HG03060 (cell line): ENCODE data around the gene SPTBN2.

ENCODE experiments used
- ATAC-seq: cut with Tn5 transposase; IDR thresholded peaks from one replicate; pipeline ENCODE4 v1.9.1; 2021; ENCODE audit warnings: low read depth, moderate number of reproducible peaks; ENCODE audit not compliant: unreplicated experiment

Gene SPTBN2

DNA sequence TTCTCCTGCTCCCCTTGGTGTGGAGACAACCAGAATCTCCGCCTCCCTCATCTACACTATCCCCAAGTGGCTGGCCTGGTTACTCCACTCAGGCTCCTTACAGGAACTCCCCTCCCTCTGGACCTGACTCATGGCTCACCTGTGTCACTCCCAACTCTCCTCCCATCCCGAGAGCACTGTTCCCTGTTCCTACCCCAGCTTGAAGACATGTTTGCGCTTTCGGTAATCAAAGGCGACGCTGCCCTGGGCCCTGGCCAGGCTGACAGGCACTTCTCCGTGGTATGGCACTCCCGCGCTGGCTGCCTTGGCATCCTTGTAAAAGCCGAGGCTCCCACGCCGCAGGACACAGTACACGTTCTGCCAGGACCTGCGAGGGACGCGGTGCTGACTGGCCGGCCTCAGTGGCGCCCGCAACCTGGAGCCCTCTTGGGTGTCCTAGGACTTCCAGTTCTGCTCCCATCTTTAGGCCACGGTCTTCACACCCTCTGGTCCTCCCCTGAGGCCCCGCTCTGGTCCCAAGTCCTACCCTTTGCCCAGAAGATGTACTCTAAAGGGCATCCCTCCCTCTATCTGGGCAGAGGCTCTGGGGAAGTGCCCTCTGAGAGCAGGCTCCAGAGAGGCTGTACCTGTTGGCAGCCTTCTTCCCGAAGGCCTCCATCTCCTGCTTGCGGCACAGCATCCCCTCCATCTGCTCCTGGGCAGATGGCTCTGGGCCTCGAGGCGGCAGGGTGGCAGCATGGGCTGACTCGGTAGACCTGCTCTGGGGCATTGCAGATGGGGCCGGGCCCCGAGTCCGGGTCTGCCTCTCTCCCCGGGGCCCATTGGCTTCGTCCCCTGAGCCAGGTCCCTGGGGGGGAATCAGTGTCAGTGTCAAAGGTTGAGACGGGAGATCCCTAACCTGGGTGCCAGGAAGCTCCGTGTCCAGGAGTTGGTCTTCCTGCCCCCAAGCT is 41.9 kb downstream of the SPTBN2 start:
- no peak for ATAC-seq

GRCh38 chr11:66686100-66686785 is 42.8 kb downstream of the SPTBN2 start:
- ATAC-seq, result no peak

DNA sequence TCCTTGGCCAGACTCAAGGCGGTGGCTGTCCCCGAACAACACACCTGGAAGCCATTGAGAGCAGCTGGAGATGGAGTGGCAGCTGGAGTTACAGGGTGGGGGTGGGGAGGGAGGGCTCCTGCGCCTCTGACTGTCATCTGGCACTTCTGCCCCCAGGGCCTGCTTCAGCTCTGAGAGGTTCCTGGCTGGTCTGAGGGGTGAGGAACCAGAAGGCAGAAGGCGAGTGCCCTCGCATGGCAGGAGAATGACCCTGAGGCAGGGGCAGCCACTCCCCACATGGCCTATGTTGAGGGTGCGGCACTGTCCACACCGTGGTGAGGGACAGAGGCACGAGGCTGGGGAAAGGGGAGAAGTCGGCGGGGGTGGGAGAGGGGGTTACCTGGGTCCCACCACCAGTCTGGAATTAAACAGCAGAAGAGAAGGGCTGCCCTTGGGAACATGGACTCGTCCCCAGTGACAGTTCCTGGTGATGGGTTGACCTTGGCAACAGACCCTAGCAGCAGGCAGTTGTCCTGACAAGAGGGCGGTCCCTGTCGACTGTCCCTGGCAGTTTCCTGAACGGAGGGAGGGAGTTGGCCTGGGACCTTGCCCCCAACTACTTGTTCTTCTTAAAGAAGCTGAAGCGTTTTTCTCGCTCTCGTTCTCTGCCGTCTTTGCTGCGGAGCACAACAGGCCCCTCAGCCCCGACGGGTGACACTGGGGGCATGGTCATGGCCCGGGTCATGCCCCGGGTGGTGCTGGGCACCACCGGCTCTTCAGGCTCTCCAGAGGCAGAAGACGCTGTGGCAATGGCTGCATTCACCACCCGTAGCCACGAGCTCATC is 43.5 kb downstream of the SPTBN2 start:
- no peak for ATAC-seq

- no peak for ATAC-seq
Measured at GRCh38 chr11:66684635-66685034, 44.4 kb downstream of the SPTBN2 start.

DNA sequence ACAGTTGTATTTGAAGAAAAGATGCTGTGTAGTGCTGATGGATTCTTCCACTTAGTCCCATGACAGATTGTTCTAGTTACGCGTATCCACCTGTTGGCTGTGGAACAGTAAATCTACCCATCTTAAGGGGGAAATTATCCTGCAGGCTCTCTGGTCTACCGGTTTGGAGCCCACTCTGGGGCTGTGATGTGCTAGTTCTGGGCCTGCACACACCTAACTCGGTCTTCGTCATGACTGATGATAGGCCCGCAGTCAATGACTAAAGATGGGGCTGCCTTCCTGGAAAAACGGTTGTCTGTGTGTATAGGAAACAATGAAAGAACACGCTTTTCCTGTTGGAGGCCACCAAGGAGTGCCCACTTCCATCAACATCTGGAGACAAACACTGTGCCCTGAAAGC is 45.1 kb downstream of the SPTBN2 start:
- no peak for ATAC-seq

DNA sequence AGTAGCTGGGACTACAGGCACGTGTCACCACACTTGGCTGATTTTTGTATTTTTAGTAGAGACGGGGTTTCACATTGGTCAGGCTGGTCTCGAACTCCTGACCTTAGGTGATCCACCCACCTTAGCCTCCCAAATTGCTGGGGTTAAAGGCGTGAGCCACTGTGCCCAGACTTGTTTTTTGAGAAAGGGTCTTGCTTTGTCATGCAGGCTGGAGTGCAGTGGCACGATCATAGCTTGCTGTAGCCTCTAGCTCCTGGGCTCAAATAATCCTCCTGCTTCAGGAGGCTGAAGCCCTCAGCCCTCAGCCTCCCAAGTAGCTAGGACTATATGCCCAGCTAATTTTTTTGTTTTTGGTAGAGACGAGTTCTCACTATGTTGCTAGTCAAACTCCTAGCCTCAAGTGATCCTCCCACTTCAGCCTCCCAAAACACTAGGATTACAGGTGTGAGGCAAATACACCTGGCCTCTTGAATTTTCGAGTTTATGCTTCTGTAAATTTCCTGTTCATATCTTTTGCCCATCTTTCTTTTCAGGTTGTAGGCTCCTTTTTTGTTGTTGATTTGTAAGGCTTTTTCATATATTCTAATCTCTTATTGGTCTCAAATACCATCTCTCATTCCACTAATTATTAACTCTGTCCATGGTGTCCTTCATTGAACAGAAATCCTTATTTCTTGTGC is 47.9 kb downstream of the SPTBN2 start:
- ATAC-seq, result no peak

DNA sequence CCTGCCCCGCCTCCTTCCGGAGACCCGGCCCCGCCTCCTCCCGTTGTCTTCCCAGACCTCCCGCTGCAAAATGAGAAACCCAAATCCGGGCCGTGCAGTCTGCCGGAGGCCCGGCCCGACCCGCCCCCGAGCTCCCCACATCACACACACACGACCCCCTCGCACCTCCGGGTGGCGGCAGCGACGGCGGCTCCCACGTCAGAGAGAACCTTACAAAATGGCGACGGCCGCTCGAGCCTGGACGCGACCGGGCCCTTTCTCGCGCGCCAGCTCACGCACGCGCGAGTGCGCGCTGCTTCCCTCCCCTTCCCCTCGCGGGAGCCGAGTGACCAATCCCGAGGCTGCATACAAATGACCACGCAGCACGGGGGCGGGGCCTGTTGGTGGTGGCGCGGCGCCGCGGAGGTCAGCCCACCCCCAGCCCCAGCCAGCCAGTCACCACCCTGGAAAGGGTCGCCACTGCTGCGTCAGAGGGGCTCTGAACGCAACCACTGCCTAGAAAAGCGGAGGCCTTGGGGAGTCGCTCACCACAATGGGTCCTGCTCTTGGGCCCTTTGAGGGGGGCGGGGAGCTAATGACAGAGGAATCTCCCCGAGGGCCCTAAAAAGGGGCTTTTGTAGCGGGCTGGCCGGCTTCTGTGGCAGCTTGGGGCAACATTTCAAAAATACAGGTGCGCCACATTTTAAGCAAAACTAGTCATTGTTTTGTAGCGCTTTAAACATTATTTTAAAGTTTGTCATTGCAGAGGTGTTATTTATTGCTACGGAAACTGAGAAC is 51.2 kb downstream of the SPTBN2 start, which contains the start of gene RBM4B:
TSS of gene RBM4B (minus strand) at position 289 of the 777 bp plus-strand sequence. CDS start 808 bp downstream, outside the sequence.
- ATAC-seq, result peak; percentile 76

GRCh38 chr11:66676931-66677598 is 52.0 kb downstream of the SPTBN2 start:
- ATAC-seq, result no peak

- no peak for ATAC-seq
Measured at GRCh38 chr11:66676282-66676919, 52.6 kb downstream of the SPTBN2 start.

DNA sequence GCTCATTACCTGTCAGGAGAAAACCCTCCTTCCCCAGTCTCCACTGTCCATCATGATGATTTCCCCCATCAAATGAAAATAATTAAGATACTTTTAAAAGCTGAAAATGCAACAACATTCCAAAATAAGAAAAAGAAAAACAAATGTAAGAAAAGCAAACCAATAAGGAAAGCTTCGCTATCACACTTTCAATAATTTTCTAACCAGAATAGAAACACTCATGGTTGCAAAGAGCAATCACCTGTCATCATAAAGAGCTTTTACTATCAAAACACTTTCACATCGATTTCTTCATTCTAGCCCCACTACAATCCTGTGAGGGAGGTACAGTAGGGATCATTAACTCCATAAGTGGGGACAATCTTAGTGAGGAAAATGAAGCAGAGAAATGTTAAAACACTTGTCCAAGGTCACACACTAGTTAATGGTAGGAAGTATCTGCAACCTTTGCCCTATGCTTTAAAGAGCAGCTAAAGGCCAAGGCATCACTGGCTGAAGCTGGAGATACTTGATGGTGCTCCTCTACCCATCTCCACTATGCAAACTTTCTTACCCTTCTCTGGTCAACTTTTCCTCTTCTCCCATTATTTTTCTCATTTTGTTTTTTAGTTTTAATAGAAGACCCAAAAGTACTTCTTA is 53.9 kb downstream of the SPTBN2 start:
- no peak for ATAC-seq

GRCh38 chr11:66670816-66671215 is 58.2 kb downstream of the SPTBN2 start:
- no peak for ATAC-seq

GRCh38 chr11:66665369-66665768 is 63.6 kb downstream of the SPTBN2 start:
- no peak for ATAC-seq

DNA sequence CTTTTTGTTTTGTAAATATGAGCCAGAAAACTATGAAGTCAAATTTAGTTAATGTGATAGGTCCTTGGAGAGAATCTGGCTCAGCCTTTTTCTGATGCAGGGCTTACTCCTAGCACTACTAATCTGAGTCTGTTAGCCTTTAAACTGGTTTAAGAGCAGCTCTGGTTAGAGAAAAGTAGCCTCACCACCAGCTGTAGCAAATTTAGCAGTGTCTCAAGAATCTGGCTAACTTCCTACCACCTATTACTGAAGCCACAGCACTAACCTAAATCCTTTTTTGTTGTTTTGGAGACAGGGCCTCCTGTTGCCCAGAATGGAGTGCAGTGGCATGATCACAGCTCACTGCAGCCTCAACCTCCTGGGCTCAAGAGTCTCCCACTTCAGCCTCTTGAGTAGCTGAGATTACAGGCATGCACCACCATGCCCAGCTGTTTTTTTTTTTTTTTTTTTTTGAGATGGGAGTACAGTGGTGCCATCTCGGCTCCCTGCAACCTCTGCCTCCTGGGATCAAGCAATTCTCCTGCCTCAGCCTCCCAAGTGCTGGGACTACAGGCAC is 65.2 kb downstream of the SPTBN2 start:
- no peak for ATAC-seq

GRCh38 chr11:66659763-66660162 is 69.3 kb downstream of the SPTBN2 start:
- ATAC-seq, result no peak

DNA sequence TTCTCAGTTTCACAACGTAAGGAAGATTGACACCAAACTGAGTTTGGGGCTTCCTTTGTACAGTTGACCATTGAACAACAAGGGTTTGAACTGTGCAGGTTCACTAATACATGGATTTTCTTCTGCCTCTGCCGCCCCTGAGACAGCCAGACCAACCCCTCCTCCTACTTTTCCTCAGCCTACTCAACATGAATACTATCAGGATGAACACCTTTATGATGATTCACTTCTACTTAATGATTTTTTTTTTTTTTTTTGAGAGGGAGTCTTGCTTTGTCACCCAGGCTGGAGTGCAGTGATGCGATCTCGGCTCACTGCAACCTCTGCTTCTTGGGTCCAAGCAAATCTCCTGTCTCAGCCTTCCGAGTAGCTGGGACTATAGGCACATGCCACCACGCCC is 75.9 kb downstream of the SPTBN2 start:
- no peak for ATAC-seq

DNA sequence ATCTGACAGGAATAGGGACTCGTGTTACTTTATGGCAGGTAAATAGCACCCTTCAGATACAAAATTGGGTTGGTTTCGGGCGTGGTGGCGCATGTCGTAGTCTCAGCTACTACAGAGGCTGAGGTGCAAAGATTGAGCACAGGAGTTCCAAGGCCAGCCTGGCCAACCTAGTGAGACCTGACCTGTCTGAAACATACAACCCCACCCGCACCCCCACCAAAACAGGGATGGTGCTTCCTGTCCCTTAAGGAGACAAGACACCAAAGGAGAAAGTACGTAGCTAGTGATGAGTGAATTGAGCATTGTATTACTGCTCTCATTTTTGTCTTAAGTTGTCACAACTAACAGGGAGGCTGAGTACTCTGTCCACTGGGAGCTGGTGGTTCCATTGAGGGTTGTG is 76.4 kb downstream of the SPTBN2 start:
- ATAC-seq, result no peak

DNA sequence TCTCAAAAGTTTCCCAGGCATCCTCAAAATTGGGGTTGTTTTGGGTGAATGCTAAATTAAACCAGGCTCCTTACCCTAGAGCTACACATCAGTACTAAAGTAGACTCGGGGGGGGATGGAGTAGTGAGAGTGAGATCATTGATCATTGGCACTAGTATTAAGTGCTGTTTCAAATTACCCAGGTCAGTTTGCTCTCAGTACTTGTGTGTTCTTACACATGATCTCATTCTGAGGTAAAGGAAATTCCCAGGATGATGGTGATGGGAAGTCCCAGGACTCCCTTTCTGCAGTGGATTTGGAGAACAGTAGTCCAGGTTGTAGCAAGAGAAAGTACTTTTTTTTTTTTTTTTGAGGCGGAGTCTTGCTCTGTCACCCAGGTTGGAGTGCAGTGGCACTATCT is 78.0 kb downstream of the SPTBN2 start:
- ATAC-seq, result no peak

DNA sequence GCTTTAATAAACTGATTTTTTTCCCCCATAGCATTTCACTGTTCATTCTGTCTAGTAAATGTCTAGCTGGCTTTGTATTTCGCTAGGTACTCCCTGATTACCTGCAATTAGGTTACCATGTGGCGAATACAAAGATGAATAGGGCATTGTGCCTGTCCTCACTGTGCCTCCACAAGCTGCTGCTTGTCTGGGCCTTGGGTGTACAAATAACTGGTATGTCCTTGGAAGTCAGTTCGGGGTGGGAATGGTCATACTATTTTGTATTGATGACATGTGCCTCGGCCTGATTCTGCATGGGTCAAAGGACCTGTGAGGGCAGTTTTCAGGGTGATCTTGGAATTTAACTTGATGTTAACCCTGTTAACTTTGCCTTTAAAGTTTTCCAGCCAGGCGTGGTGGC is 79.1 kb downstream of the SPTBN2 start:
- no peak for ATAC-seq
